Measurements from ENCODE around the gene PLA2G1B.

- TF ChIP-seq, protein P1, sequence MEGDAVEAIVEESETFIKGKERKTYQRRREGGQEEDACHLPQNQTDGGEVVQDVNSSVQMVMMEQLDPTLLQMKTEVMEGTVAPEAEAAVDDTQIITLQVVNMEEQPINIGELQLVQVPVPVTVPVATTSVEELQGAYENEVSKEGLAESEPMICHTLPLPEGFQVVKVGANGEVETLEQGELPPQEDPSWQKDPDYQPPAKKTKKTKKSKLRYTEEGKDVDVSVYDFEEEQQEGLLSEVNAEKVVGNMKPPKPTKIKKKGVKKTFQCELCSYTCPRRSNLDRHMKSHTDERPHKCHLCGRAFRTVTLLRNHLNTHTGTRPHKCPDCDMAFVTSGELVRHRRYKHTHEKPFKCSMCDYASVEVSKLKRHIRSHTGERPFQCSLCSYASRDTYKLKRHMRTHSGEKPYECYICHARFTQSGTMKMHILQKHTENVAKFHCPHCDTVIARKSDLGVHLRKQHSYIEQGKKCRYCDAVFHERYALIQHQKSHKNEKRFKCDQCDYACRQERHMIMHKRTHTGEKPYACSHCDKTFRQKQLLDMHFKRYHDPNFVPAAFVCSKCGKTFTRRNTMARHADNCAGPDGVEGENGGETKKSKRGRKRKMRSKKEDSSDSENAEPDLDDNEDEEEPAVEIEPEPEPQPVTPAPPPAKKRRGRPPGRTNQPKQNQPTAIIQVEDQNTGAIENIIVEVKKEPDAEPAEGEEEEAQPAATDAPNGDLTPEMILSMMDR (optimal IDR thresholded peaks at IDR 0.05 in 1 of 3, IDR thresholded peaks at IDR 0.05 in 1 of 3, conservative IDR thresholded peaks at IDR 0.05 in 1 of 3; ENCODE audit: extremely low read depth in 1 of 3, insufficient read depth in 2 of 3, low read length in 3 of 3), result no peak
- TF ChIP-seq EZH2 (IDR thresholded peaks at IDR 0.05; ENCODE audit: low read length), result no peak
Observed at GRCh38 chr12:120353556-120354317, 26.2 kb upstream of the PLA2G1B start.
